HL-60 (cell line): Measurements from ENCODE around the gene ACTN4.

ENCODE experiments used
- DNase-seq, 2 experiments: peaks; one replicate each; pipeline ENCODE4 v3.0.0-alpha.2; 2010 to 2020; ENCODE audit warnings: low read depth in 1 of 2, low spot score in 1 of 2
- H3K27ac ChIP-seq: fragments of 250-450 bp; sonication (Bioruptor Pico); replicated peaks from 2 replicates; pipeline ENCODE4 v1.5.1; 2020; ENCODE audit warnings: mild to moderate bottlenecking, moderate library complexity
- H3K27me3 ChIP-seq: fragments of 250-450 bp; sonication (Bioruptor Pico); 2 replicates; pipeline ENCODE4 v1.5.1; 2021; ENCODE audit warnings: mild to moderate bottlenecking, moderate library complexity; ENCODE audit not compliant: insufficient read depth, poor library complexity, severe bottlenecking
- H3K4me3 ChIP-seq: replicated peaks from 2 replicates; pipeline ENCODE4 v1.5.1; 2011; ENCODE audit warnings: mild to moderate bottlenecking, control low read depth, low read length; ENCODE audit not compliant: insufficient read depth
- CTCF ChIP-seq: IDR thresholded peaks from one replicate; pipeline ENCODE4 v1.5.1; 2011; ENCODE audit warnings: low read length, control low read depth, inconsistent platforms; ENCODE audit not compliant: insufficient read depth
- GABPA ChIP-seq: IDR thresholded peaks from 2 replicates; pipeline ENCODE4 v1.6.1; 2012; ENCODE audit warnings: low read depth
- POLR2AphosphoS5 ChIP-seq: IDR thresholded peaks from 2 replicates; pipeline ENCODE4 v1.6.1; 2012; ENCODE audit warnings: low read depth
- REST ChIP-seq: IDR thresholded peaks from 2 replicates; pipeline ENCODE4 v1.6.1; 2012; ENCODE audit warnings: low read depth; ENCODE audit not compliant: insufficient replicate concordance
- SPI1 ChIP-seq: IDR thresholded peaks from 2 replicates; pipeline ENCODE4 v1.6.1; 2012; ENCODE audit warnings: low read depth, mild to moderate bottlenecking, borderline replicate concordance

ACTN4 gene

GRCh38 chr19:38709119-38709518 is 61.7 kb downstream of the ACTN4 start:
- no peak for DNase-seq
- no peak overlapping the region for H3K27ac ChIP-seq
- no peak for TF ChIP-seq CTCF
- TF ChIP-seq REST, result no peak
- no peak for TF ChIP-seq GABPA
- no peak for TF ChIP-seq SPI1
- no peak for TF ChIP-seq POLR2AphosphoS5
- no peaks in the 10 kb centered on the region for H3K27me3 ChIP-seq
- no peak overlapping the region for H3K4me3 ChIP-seq

DNA sequence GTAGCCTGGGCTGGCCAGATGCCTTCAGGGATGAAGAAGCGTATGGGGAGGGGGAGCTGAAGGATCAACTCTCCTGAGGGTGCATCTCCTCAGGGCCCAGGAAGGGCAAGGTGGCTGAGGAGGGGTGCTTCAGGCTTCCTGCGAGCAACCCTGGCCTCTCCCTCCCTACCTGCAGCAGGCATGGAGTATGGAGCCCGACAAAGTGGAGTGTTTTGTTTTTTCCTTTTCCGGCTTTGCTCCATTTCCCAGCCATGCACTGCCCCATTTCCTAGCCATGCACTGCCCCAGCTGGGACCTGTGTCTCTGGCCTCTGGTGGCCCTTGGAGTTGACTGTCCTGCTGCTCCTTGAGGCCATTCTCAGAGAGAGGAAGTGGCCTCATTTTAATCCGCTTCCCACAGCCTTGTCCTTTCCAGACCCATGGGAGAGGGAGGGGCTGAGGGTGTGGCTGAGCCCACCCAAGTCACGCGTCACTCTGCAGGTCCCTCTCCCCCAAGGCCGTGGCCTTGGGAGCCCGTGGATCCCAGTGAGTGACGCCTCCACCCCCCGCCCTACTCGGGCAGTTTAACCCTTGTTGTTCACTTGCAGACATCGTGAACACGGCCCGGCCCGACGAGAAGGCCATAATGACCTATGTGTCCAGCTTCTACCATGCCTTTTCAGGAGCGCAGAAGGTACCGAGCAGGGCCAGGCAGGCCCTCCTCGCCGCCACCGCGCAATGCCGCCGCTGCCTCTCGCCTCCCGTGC is 62.4 kb downstream of the ACTN4 start:
- Histone ChIP-seq H3K4me3 (no peak overlapping the region), H3K27ac (no peak overlapping the region), H3K27me3 (no peaks in the 10 kb centered on the region)
- TF ChIP-seq POLR2AphosphoS5, result no peak
- TF ChIP-seq REST, result no peak
- no peak for TF ChIP-seq CTCF
- no peak for TF ChIP-seq SPI1
- no peak for TF ChIP-seq GABPA
- DNase-seq, result no peak

DNA sequence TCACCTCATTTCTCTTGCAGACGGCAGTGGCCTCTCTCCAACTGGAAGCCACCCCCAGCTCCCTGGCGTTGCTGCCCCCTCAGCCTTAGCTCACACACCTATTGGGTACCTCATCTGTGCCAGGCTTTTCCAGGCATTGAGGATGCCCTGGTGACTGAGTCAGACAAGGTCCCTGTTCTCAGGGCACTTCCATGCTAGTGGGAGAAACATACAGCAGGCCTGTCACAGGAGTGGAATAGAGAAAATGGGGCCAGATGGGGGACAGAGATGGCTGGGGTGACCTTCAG is 62.9 kb downstream of the ACTN4 start:
- TF ChIP-seq GABPA, result no peak
- no peak for TF ChIP-seq CTCF
- no peak for TF ChIP-seq SPI1
- TF ChIP-seq REST, result no peak
- no peak for TF ChIP-seq POLR2AphosphoS5
- no peak overlapping the region for H3K4me3 ChIP-seq
- no peaks in the 10 kb centered on the region for H3K27me3 ChIP-seq
- no peak overlapping the region for H3K27ac ChIP-seq
- DNase-seq, result no peak
